Neural progenitor cell (in vitro differentiated cells): ENCODE data around the gene CD300LG.

ENCODE experiments used
- CTCF ChIP-seq: fragments of 200-600 bp; sonication (generic); IDR thresholded peaks from 2 replicates; pipeline ENCODE4 v1.5.1; 2017; ENCODE audit warnings: antibody characterized with exemption, mild to moderate bottlenecking
- EZH2 ChIP-seq: fragments of 200-600 bp; sonication (generic); IDR thresholded peaks from 2 replicates; pipeline ENCODE4 v1.6.1; 2017; ENCODE audit warnings: antibody characterized with exemption, mild to moderate bottlenecking, moderate library complexity
- EZH2phosphoT487 ChIP-seq: fragments of 200-600 bp; sonication (generic); IDR thresholded peaks from 2 replicates; pipeline ENCODE4 v1.6.1; 2017; ENCODE audit warnings: antibody characterized with exemption

- TF ChIP-seq CTCF: no peak
- no peak for TF ChIP-seq EZH2
- TF ChIP-seq EZH2phosphoT487: no peak
Measured at GRCh38 chr17:43841282-43841681, 5.7 kb upstream of the CD300LG start.
